ENCODE results near the gene ZNRF2.
"Not testable (repeated sequence)": the region's sequence is repeated elsewhere in the genome, so short reads cannot be mapped to it uniquely, and the experiment has no call there.

The ZNRF2 gene

GRCh38 chr7:30260246-30260768 is 24.1 kb upstream of the ZNRF2 start:
- no peak for DNase-seq (ENCODE audit: low read depth in 2 of 2)

GRCh38 chr7:30263090-30263710 is 21.2 kb upstream of the ZNRF2 start:
- no peak for DNase-seq (ENCODE audit: low read depth in 2 of 2)

- no peak for DNase-seq (ENCODE audit: low read depth in 2 of 2)
Observed at GRCh38 chr7:30264052-30264451, 20.3 kb upstream of the ZNRF2 start.

GRCh38 chr7:30265189-30265588 is 19.2 kb upstream of the ZNRF2 start:
- not testable (repeated sequence) for DNase-seq (ENCODE audit: low read depth in 2 of 2)

- no peak for DNase-seq (ENCODE audit: low read depth in 2 of 2)
Observed at GRCh38 chr7:30266686-30267085, 17.7 kb upstream of the ZNRF2 start.

- DNase-seq (ENCODE audit: low read depth in 2 of 2), result no peak
Observed at GRCh38 chr7:30268586-30268985, 15.8 kb upstream of the ZNRF2 start.

GRCh38 chr7:30269490-30269889 is 14.9 kb upstream of the ZNRF2 start:
- DNase-seq (ENCODE audit: low read depth in 2 of 2), result no peak

- DNase-seq (ENCODE audit: low read depth in 2 of 2), result no peak
Observed at GRCh38 chr7:30270921-30271320, 13.5 kb upstream of the ZNRF2 start.

GRCh38 chr7:30272126-30272525 is 12.3 kb upstream of the ZNRF2 start:
- no peak for DNase-seq (ENCODE audit: low read depth in 2 of 2)

GRCh38 chr7:30273552-30273951 is 10.8 kb upstream of the ZNRF2 start:
- DNase-seq (ENCODE audit: low read depth in 2 of 2), result no peak

- DNase-seq (ENCODE audit: low read depth in 2 of 2), result no peak
Observed at GRCh38 chr7:30274641-30275040, 9.8 kb upstream of the ZNRF2 start.

GRCh38 chr7:30276203-30276900 is 8.0 kb upstream of the ZNRF2 start:
- peak; percentile 16 to 22 for DNase-seq (ENCODE audit: low read depth in 2 of 2)

GRCh38 chr7:30278376-30278775 is 6.0 kb upstream of the ZNRF2 start:
- no peak for DNase-seq (ENCODE audit: low read depth in 2 of 2)

- DNase-seq (ENCODE audit: low read depth in 2 of 2), result no peak
Observed at GRCh38 chr7:30278849-30279652, 5.3 kb upstream of the ZNRF2 start.

GRCh38 chr7:30279653-30279904 is 4.8 kb upstream of the ZNRF2 start:
- DNase-seq (ENCODE audit: low read depth in 2 of 2), result no peak

- DNase-seq (ENCODE audit: low read depth in 2 of 2), result no peak
Observed at GRCh38 chr7:30280631-30281030, 3.8 kb upstream of the ZNRF2 start.

- no peak for DNase-seq (ENCODE audit: low read depth in 2 of 2)
Observed at GRCh38 chr7:30281263-30281662, 3.1 kb upstream of the ZNRF2 start.

- no peak for DNase-seq (ENCODE audit: low read depth in 2 of 2)
Observed at GRCh38 chr7:30281791-30282190, 2.6 kb upstream of the ZNRF2 start.

GRCh38 chr7:30282735-30283134 is 1.7 kb upstream of the ZNRF2 start:
- DNase-seq (ENCODE audit: low read depth in 2 of 2), result no peak

GRCh38 chr7:30285067-30285535 is 704 bp downstream of the ZNRF2 start:
- no peak for DNase-seq (ENCODE audit: low read depth in 2 of 2)

- DNase-seq (ENCODE audit: low read depth in 2 of 2), result no peak
Observed at GRCh38 chr7:30285536-30286284, 1.3 kb downstream of the ZNRF2 start.

- DNase-seq (ENCODE audit: low read depth in 2 of 2), result no peak
Observed at GRCh38 chr7:30286749-30287148, 2.4 kb downstream of the ZNRF2 start.

Data from fibroblast of skin of left biceps (primary cell).